ENCODE data around the gene TMPRSS11E.

TMPRSS11E gene

GRCh38 chr4:68434836-68435235 lies 12.4 kb upstream of the TMPRSS11E start:
- Histone ChIP-seq H3K27ac (ENCODE audit: low read length) (no peak overlapping the region), H3F3A (ENCODE audit: insufficient read depth, low read length) (peaks cover 9% of the 10 kb centered on the region), H4K20me1 (ENCODE audit: insufficient read depth, low read length) (no peaks in the 10 kb centered on the region), H3K9me3 (replicated peaks; ENCODE audit: insufficient read depth, low read length) (no peaks in the 10 kb centered on the region), H3K4me1 (ENCODE audit: low read length) (peaks cover 4% of the 10 kb centered on the region), H3K4me2 (ENCODE audit: low read depth, low read length) (no peak overlapping the region), H2AFZ (ENCODE audit: low read length) (no peak overlapping the region), H3K4me3 (ENCODE audit: low read length) (no peak overlapping the region), H3K9me2 (replicated peaks; ENCODE audit: insufficient read depth, low read length) (no peaks in the 10 kb centered on the region), H3K79me2 (ENCODE audit: low read length) (no peaks in the 10 kb centered on the region), H3K9ac (ENCODE audit: low read length) (no peak overlapping the region), H3K27me3 (replicated peaks; ENCODE audit: insufficient read depth, low read length) (no peaks in the 10 kb centered on the region), H3K36me3 (replicated peaks; ENCODE audit: insufficient read depth, low read length) (no peaks in the 10 kb centered on the region)
- no peak for DNase-seq
- TF ChIP-seq EZH2phosphoT487 (IDR thresholded peaks at IDR 0.05; ENCODE audit: low read length) (no peak), CTCF (IDR thresholded peaks at IDR 0.05; ENCODE audit: low read length) (no peak), EZH2 (optimal IDR thresholded peaks at IDR 0.05; ENCODE audit: low read depth, low read length) (no peak)

GRCh38 chr4:68445111-68445510 lies 2.2 kb upstream of the TMPRSS11E start:
- H3K27ac ChIP-seq (ENCODE audit: low read length): no peak overlapping the region
- H3K79me2 ChIP-seq (ENCODE audit: low read length): no peaks in the 10 kb centered on the region
- no peak for TF ChIP-seq EZH2 (optimal IDR thresholded peaks at IDR 0.05; ENCODE audit: low read depth, low read length)
- TF ChIP-seq EZH2phosphoT487 (IDR thresholded peaks at IDR 0.05; ENCODE audit: low read length): no peak
- no peak for TF ChIP-seq CTCF (IDR thresholded peaks at IDR 0.05; ENCODE audit: low read length)
- H3K9ac ChIP-seq (ENCODE audit: low read length): no peak overlapping the region
- peaks cover 6% of the 10 kb centered on the region for H3F3A ChIP-seq (ENCODE audit: insufficient read depth, low read length)
- H3K4me3 ChIP-seq (ENCODE audit: low read length): no peak overlapping the region
- H3K36me3 ChIP-seq (replicated peaks; ENCODE audit: insufficient read depth, low read length): no peaks in the 10 kb centered on the region
- H3K27me3 ChIP-seq (replicated peaks; ENCODE audit: insufficient read depth, low read length): no peaks in the 10 kb centered on the region
- no peaks in the 10 kb centered on the region for H3K9me2 ChIP-seq (replicated peaks; ENCODE audit: insufficient read depth, low read length)
- no peaks in the 10 kb centered on the region for H4K20me1 ChIP-seq (ENCODE audit: insufficient read depth, low read length)
- no peaks in the 10 kb centered on the region for H3K9me3 ChIP-seq (replicated peaks; ENCODE audit: insufficient read depth, low read length)
- no peak overlapping the region for H3K4me2 ChIP-seq (ENCODE audit: low read depth, low read length)
- no peak overlapping the region for H2AFZ ChIP-seq (ENCODE audit: low read length)
- no peak for DNase-seq
- H3K4me1 ChIP-seq (ENCODE audit: low read length): peaks cover 13% of the 10 kb centered on the region

- Histone ChIP-seq H2AFZ (ENCODE audit: low read length) (no peak overlapping the region), H3K27ac (ENCODE audit: low read length) (peak overlapping the region; percentile 26; the same call in 1 of the 2 replicates), H3K4me3 (ENCODE audit: low read length) (no peak overlapping the region), H3K9ac (ENCODE audit: low read length) (no peak overlapping the region), H3K79me2 (ENCODE audit: low read length) (no peaks in the 10 kb centered on the region), H3K27me3 (replicated peaks; ENCODE audit: insufficient read depth, low read length) (no peaks in the 10 kb centered on the region), H3K9me2 (replicated peaks; ENCODE audit: insufficient read depth, low read length) (no peaks in the 10 kb centered on the region), H3K9me3 (replicated peaks; ENCODE audit: insufficient read depth, low read length) (no peaks in the 10 kb centered on the region), H3F3A (ENCODE audit: insufficient read depth, low read length) (no peaks in the 10 kb centered on the region), H3K36me3 (replicated peaks; ENCODE audit: insufficient read depth, low read length) (no peaks in the 10 kb centered on the region), H4K20me1 (ENCODE audit: insufficient read depth, low read length) (no peaks in the 10 kb centered on the region), H3K4me2 (ENCODE audit: low read depth, low read length) (peak overlapping the region; percentile 9; the same call in 1 of the 2 replicates), H3K4me1 (ENCODE audit: low read length) (peaks cover 27% of the 10 kb centered on the region)
- TF ChIP-seq EZH2phosphoT487 (IDR thresholded peaks at IDR 0.05; ENCODE audit: low read length) (no peak), EZH2 (optimal IDR thresholded peaks at IDR 0.05; ENCODE audit: low read depth, low read length) (no peak), CTCF (IDR thresholded peaks at IDR 0.05; ENCODE audit: low read length) (no peak)
- DNase-seq: peak; percentile 66
Observed at GRCh38 chr4:68451246-68452211, 4.3 kb downstream of the TMPRSS11E start.
